Pons (tissue), 1 donor: ENCODE results near the gene MED27.
"Not testable (repeated sequence)": the region's sequence is repeated elsewhere in the genome, so short reads cannot be mapped to it uniquely, and the experiment has no call there.

Source experiments
- DNase-seq: peaks from one replicate; pipeline ENCODE4 v3.0.0-alpha.2; 2016; ENCODE audit warnings: low spot score

Gene MED27

DNA sequence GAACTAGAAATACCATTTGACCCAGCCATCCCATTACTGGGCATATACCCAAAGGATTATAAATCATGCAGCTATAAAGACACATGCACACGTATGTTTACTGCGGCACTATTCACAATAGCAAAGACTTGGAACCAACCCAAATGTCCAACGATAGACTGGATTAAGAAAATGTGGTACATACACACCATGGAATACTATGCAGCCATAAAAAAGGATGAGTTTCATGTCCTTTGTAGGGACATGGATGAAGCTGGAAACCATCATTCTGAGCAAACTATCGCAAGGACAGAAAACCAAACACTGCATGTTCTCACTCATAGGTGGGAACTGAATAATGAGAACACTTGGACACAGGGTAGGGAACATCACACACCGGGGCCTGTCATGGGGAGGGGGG lies 158.0 kb downstream of the MED27 start:
- not testable (repeated sequence) for DNase-seq

GRCh38 chr9:131919216-131919615 lies 160.5 kb downstream of the MED27 start:
- no peak for DNase-seq

- no peak for DNase-seq
Observed at GRCh38 chr9:131918481-131918880, 161.2 kb downstream of the MED27 start.

DNA sequence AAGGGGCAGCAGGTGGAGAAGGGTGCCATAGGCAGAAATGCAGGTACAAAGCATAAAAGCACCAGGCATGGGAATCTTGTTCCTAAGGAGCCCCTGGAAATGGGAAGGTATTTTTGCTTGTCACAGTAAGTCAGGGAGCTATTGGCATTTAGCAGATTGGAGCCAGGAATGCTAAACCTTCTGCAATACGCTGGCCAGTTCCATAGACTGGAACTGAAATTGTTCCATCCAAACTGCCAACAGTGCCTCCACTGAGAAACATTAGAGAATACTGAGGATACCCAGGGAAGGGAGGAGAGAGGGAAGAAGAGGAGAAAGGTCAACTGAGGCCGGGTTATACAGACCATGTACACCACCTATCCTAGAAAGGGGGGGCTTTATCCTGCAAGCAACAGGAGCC lies 162.7 kb downstream of the MED27 start:
- DNase-seq: no peak

DNA sequence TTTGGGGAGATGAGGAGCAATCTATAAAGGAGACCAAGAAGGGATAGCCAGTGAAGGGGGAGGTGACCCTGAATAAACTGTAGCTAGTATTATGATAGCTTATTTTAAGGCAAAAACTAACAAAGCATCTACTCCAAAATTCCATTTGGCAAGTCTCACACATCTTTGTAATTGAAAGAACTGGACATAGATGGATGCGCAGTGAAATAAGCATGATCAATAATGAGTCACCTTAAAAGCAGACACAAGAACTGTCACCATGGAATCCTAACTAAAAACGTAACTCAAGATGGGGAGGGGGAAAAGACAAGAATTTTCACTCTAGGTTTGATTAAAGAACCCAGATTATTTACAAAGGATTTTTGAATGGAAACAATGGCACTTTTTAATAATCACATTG lies 164.5 kb downstream of the MED27 start:
- no peak for DNase-seq

- no peak for DNase-seq
Observed at GRCh38 chr9:131912671-131913070, 167.0 kb downstream of the MED27 start.

DNA sequence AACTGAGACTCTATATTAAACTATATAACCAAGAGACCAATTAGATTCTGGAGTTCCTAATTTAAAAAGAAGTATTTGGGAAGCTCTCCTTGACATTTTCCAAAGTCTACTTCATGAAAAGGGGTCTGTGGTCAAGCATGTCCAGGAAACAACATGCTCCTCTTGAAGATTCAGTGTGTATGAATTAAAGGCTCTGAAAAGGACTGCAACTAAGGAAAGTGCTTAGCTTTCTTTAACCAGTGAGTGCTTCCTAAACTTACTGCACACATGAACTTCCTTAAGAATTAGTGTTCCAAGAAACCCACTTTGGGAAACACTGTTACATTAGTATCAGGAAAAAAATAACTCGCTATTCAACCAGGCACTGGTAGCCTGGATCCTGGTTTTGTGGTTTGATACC lies 167.6 kb downstream of the MED27 start:
- DNase-seq: no peak

DNA sequence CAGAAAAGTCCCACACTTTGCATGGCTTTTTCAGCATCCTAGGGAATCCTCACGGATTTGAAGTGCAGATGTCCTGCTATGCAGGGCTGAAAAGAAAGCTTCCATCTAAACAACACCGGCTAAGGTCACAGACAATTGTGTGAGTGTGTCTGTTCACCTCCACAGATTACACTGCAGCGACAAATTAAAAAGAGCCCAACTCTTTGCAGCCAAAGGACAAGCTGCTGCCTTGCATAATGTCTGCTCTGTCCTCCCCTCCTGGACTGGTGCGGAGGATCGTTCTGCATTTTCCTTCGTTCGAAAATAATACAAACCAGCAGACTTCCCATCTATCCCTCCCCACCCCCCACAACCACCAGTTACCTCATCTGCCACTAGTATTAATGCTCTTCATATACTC lies 169.1 kb downstream of the MED27 start:
- DNase-seq: no peak

- no peak for DNase-seq
Observed at GRCh38 chr9:131905144-131905543, 174.5 kb downstream of the MED27 start.

DNA sequence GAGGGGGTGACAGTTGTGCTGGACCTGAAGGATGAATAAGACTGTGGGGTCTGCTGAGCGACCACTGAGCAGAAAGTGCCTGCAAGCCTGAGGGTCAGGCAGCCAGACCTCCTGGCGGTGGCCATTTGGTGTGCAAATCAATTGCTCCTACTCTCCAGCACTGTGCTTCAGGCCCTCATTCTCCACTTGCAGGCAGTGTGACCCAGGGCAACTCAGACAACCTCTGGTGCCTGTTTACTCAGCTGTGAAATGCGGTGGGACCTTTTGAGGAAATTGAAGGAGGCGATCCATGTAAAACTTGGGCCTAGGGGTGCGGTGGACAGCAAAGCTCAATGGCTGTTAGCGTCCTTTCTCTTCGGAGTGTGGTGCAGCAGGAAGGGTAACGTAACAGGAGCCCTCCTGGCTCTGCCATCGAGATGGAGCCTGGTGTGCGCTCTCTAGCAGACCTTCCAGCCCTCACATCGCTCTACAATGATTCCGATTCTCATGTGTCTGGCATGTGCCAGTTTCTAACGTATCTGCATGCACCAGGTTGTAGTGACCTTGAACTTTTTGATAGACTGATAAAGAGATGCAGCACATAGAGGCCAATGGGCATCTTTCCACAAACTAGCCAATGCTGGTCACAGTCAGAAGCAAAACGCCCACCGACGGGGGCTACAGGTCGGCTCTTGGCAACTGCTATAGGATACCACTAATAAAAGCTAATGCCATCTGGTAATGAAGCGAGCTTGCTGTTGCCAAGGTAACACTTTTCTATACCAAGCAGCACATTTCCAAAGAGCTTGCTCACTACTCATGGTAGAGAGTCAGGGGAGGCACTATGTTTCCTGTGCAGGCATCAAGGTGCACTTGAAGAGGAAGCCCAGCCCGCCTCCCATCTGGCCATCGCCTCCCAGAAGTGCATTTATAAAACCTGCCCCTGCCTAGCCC lies 180.1 kb downstream of the MED27 start:
- DNase-seq: no peak

GRCh38 chr9:131892902-131893500 lies 186.7 kb downstream of the MED27 start:
- no peak for DNase-seq

GRCh38 chr9:131892162-131892707 lies 187.4 kb downstream of the MED27 start:
- no peak for DNase-seq

GRCh38 chr9:131891598-131891997 lies 188.1 kb downstream of the MED27 start:
- DNase-seq: no peak

GRCh38 chr9:131889437-131890251 lies 190.0 kb downstream of the MED27 start:
- DNase-seq: no peak

DNA sequence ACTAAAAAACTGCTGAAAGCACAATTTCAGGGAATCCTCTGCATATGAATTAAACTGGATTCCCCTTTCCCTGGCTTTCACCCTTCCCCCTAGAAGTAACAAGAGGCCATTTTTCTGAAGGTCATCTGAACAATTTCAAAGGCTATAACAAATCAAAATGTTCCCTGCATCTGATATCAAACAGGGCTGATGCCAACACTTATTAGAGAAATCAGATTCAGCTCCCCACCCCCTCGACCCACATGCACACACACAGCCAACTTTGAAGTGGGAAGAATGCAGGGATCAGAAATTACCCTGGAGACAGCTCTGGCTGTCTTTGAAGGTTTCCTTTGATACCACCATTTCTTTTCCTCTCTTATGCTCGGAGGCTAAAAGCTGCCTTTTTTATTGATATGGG lies 190.7 kb downstream of the MED27 start:
- no peak for DNase-seq

GRCh38 chr9:131887680-131888079 lies 192.0 kb downstream of the MED27 start:
- DNase-seq: no peak

DNA sequence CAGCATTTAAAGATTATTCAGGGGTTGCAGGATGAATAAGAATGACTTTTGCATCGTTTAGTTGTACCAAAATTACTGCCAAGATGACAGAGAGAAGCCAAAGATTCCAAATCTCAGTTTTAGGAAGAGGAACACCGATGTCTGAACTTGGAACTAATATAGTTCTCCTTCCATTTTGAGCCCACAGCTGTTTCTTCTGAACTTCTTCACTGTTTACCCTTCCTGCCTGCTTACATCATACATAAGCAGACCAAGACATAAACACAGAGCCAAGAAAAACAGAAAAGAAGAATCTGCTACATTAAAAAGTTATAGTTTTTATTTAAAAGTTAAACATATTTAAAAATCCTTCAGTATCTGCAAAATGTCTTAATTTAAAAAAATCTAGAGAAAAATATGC lies 192.8 kb downstream of the MED27 start:
- DNase-seq: no peak

DNA sequence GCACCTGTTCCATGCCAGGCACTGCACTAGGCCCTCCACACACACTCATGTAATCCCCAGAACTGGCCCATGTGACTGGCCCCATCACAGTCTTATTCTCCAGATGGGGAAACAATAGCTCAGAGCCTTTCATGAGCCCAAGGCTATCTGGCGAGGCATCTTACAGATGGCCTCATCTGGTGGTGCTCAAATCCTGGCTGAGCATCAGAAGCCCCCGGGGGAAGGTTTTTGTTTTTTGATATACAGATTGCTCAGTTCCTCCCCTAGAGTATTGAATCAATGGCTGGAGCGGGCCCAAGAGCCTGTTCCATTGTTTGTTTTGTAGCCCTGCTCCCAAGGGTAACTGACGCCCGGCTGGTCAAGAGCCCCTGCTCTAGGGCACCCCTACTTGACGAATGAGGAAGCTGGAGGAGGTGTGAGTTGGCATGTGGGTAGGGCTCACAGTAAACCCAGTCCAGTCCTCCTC lies 194.5 kb downstream of the MED27 start:
- DNase-seq: peak; percentile 40

DNA sequence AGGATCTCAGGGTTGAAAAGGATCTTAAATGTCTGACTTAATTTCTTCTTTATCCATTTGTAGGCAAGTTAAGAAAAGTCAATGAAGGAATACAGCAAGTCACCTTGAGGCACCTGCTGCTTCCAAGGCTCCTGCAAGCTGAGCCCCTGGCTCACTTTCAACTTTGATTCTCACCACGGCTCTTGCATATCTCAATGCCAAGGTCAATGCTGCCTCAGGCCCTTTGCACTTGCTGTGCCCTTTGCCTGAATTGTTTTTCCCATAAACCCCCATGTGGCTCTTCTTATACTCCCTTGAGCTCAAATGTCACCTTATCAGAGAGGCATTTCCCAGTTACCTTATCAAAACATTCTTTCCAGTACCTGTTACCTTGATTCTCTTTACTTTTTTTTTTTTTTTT lies 195.4 kb downstream of the MED27 start:
- DNase-seq: no peak

DNA sequence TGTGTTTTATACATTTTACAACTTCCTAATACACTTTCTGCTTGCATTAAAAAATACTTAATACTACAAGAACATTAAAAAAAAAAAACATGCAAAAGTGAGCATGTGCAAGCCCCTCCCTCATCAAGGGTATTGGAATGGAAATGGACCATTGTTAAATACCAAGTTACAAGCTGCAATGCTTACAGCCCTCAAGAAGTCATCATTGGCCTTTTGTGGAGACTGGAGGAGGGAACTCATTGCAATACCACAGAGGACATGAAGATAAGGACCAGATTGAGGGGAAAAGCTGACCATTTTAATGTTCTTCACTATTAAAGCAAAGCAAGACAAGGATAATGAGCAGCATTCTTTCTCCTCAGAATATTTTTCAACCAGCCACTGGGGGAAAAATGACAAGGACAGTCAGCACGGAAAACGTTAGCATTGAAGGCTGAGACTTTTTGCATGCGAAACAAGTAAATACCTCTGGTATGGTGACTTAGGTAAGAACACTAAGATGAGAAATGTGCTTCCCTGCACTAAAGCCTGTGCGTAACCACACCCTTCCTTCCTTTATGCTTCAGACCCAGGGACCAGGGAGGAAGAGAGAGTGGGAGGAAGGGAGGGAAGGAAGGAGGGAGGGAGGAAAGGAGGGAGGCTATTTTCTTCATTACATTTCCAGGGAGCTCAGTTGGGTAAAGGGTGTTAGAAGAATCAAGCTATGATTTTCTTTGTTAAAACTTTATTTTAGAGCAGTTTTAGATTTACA lies 198.7 kb downstream of the MED27 start:
- no peak for DNase-seq

DNA sequence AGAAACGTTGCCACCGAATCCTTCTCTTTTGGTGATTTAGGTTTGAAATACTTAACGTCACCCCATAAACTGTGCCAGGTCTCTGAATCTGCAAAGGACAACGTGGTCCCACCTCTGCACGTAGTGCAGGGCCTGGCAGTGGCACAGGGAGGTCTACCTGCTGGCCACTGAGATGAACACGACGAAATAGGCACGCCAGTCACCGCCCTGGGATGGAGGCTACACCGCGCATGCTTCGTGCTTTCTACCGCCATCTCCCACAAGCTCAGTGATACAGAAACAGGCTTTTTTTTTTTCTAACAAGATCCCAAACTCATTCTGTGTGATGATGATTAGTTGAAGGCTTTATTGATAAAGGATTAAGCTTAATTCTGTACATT lies 199.8 kb downstream of the MED27 start:
- no peak for DNase-seq
